Measurements from ENCODE around the gene CENPP.

The CENPP gene

GRCh38 chr9:92603100-92603499 lies 277.3 kb downstream of the CENPP start:
- DNase-seq: no peak

DNA sequence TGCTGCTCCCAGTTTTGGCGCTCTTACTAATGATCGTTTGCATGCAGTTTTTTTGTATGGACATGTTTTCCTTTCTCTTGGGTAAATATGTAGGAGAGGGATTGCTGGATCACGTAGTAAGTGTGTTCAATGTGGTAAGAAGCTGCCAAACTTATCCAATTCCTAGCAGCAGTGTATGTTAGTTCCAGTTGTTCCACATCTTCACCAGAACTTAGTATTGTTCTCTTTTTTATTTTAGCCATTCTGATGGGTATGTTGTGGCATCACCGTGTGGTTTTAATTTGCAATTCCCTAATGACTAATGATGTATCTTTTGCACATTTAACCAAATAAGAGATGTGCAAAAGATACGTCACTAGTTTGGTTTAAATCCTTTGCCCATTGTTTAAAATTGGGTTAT lies 278.2 kb downstream of the CENPP start:
- no peak for DNase-seq

DNA sequence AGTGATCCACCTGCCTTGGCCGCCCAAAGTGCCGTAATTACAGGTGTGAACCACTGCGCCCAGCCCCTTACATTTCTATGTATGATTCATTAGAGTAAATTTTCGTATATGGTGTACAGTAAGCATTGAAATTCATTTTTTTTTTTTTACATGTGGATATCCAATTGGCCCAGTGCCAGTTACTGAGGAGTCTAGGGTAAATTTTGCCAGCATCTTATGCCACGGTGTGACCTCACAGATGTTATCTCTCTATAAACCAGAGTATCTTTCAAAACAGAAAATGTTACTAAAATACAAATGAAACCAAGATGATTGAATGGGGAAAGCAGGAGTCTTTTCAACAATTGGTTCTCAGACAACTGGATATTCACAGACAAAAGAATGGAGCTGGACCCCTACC lies 279.5 kb downstream of the CENPP start:
- no peak for DNase-seq

DNA sequence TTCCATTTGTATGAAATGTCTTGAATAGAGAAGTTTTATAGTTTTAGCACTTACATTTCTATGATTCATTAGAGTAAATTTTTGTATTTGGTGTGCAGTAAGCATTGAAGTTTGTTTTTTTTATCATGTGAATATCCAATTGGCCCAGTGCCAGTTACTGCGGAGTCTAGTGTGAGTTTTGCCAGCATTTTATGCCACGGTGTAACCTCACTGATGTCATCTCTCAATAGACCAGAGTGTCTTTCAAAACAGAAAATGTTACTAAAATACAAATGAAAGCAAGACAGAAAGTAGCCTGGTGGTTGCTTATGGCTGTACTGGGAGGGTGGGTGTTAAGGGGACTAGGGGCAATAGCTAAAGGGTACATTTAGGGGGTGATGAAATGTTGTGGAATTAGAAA lies 281.3 kb downstream of the CENPP start:
- DNase-seq: peak in 1 of 3 experiments; percentile 42

GRCh38 chr9:92607773-92608172 lies 282.0 kb downstream of the CENPP start:
- DNase-seq: peak; percentile 70 to 95 (median 79)

DNA sequence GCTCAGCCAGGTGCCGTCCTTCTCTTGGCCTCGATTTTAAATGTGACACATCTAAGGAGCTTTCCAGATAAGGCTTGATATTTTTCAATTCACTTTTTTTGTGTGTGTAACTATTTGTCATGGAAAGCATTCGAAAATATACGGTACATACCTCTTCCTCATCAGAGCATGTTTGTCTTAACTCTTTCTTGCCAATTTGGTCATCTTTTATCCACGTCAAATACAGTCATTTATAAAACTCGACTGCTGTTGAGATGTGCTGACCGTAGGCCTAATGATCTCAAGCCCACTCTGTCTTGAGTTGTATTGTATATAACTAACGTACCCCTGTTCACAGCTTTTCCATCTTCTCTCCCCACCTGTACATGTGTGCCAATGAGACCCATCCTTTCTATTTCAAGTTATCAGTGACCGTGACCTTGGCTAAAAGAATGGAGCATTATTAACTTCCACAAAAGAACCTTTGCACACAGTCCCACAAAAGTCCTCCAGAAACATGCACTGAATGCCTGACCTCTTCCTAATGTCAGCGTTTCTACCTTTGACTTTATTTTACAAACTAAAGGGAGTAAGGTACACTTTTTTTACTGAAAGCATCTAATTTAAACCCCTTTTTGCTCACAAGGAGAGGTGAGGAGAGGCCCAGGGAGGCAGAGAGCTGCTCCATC lies 282.6 kb downstream of the CENPP start:
- no peak for DNase-seq

DNA sequence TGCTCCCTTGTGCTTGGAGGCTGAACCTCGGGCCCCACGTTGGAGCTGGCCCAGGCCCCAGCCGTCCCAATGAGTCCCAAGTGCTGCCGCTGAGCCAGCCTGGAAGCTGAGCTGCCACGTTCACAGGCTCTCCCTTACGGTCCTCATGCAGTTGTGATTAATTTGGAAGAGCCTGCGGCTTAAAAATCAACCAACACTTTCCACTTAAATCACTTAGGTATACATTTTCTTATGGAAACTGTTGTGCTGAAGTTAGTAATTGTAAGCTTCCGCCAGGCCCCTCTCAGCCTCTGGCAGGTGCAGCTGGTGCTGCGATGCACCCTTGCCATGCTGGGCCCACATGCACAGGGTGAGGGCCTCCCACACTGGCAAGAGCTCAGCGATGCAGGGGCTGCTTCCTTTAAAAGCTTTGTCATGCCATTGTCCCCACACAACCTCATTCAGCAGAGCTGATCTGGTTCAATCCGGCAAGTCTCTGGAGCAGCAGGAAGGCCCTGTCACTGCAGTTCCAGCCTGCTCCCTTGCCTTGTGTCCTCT lies 283.2 kb downstream of the CENPP start:
- peak; percentile 46 to 77 (median 71) for DNase-seq

DNA sequence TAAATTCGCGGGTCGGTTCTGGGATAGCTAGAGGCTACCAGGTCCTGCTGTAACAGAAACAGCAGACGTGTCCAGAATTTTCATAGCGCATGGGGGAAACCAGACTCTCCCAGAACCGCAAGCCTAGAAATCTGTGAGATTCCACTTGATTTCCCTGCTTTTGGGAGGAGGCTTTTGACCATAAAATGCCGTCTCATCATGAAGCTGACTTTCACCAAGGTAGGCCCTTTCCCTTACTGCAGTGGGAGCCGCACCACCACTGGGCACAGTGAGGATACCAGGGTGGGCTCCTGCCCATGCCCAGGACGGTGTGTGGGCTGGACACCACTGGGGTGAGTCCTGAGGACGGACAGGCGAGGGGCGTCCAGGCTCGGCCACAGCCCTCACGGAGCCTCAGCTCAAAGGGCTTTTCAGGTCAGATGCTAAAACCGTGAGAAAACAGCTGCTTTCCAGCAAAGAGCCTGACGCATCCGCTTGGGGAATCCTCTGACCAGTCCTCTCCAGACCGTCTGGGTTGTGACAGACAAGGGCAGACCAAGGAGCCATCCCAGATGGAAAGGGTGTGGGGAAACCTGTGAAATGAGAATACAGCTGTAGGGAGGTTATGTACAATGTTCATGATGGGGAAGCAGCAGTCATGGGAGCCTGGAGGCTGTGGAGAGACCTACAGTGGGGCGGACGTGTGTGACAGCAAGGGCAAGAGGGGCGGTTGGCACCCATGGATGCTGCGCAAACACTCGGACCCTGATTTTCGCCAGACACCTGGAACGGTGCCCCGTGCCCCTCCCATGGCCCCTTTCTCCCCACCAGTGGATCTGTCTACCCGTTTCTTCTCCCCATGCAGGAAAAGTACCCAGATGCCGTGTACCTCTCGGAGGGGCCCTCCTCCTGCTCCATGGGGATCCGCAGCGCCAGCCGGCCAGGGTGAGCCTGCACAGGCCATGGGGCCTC lies 285.0 kb downstream of the CENPP start:
- DNase-seq: no peak

DNA sequence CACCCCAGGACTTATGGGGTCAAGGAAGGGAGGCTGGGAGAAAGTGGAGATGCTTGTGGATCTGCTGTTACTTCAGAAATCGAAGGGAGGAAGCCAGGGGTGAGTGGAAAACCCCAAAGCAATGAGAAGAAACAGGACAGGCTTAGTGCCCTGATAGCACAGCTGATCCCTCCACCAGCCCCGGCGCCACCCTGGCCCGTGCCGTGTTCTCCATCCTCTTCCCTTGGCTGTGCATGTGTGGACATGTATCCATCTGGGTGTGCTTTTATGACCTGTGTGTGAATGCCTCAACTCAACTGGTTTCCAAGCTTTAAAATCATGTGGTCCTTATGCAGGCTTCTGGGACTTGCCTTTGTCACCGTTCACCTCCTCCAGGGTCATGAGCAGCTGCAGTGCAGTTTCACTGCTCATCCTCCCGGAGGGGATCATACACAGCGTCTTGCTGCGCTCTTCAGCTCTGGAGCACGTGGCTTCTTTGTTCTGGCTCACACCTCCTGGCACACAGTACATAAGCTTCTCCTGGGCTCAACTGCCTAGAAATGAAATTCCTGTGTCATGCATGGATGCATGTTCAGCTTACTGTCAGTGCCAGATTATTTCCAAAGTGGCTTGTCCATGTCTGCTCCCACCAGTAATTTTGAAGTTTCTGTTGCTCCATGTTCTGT lies 286.0 kb downstream of the CENPP start:
- DNase-seq: peak in 1 of 3 experiments; percentile 48

DNA sequence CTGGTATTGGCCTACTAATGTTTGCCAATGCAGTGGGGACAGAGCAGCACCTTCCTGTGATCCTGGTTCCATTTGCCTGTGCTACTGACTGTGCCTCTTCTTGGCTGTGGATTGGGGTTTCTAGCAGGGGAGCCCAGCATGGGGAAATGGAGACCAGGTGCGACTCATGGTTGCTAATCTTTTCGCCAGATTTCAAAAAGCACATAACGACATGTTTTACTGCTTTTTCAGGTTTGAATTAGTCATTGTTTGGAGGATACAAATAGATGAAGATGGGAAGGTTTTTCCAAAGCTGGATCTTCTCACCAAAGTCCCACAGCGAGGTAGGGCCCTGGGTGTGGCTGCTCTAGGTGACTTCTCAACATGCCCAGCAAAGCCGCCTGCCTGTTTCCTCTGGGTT lies 286.5 kb downstream of the CENPP start:
- DNase-seq: no peak

GRCh38 chr9:92612816-92613215 lies 287.1 kb downstream of the CENPP start:
- DNase-seq: no peak

DNA sequence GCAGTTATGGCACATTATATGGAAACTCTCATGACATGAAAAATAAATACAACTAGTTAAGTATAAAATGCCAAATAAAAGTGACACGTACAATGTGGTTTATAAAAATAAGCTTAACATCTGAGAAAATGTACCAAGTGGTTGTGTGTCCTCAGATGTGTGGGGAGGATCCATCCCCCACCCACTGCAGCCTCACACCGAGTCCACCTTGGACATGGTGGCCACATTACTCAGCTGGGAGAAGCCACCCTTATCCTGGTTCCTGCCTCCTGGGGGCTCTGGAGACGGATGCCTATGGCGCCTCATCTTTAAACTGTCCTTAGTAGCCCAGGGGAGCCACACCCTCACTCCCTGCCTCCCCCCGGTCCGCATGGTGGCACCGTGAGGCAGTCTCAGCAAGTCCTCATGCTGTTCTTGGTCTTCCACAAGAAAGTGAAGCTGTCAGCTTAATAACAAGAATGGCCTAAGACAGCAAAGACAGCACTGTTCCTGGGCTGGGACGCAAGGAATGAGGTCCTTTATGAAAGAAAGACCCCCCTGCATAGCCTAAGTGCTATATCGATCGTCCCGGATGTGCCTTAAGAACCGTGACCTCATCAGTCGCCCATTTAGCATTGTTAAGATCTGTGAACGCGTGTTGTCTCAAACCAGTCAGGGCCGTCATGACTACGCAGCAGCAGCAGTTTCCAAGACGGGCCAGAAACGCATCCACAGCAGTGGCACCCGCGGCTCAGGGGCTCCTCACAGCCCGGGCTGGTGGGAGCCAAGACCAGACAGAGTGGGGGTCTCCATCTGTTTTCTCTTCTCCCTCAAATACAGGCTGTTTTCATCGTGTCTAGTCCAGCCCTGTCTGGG lies 287.7 kb downstream of the CENPP start:
- DNase-seq: no peak

DNA sequence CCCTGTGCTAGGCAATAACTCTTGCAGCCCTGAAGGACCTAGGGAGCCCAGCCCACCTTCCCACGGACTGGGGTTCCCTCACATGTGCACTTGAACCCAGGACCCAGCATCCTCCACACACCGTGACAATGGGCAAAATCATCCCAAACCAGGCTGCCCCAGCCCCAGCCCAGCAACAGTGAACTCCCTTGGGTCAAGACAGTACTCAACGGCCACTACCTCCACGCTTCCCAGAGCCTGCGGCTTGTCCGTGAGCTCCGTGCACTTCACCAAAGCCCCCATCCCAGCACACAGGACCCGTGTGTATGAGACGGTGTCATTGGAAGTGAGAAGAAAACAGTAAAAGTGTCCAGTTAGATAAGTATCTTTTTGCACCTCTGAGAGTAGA lies 288.4 kb downstream of the CENPP start:
- DNase-seq: no peak

DNA sequence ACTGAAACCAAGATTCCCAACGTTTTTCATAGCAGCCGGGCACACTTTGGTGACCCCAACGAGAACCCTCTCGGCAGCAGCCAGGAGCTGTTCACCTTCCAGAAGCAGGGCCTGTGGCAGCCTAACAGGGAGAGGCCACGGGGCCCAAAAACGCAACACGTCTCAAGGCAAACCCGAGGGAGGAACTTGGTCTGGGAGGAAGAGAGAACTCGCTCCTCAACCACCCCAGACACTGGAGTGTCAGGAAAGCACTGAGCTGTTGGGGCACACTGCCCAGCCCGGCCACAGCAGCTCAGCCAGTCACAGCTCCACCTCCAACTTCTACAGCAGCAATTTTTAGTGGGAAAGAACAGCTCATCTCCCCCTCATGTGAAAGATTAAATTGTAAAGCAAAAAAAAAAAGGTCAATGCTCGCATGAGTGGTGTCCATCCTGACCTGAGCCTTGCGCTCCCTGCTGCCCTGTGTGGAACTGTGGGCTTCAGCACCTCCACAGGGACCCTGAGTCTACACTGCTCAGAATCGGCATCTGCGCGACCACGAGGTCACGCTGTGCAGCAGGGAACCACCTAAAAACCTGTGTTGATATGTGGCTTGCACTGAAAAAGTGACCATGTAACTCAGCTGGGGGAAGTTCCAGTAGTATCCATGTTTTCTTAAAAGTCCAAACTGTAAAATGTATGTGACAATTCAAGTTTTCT lies 289.2 kb downstream of the CENPP start:
- no peak for DNase-seq

- no peak for DNase-seq
Observed at GRCh38 chr9:92615790-92616189, 290.0 kb downstream of the CENPP start.

DNA sequence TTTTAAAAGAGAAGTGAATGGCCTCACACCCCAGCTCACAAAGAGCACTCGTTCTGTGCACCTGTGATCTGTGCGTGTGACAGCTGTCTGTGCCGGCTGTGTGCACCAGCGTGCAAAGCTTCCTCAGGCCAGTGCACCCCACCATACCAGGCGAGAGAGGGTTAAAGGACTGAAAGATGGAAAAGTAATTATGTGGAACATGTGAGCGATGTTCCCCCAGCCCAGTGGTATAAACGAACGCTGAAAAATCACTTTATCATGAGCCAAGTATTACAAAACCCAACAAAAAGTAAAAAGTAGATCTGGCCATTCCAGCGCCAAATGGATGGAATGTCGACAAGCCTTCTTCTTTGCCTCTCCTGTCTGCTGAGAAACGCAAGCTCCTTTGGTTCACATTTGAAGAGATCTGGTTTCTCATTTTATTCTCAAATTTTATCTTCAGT lies 290.5 kb downstream of the CENPP start:
- no peak for DNase-seq

- no peak for DNase-seq
Observed at GRCh38 chr9:92616655-92617111, 290.9 kb downstream of the CENPP start.

DNA sequence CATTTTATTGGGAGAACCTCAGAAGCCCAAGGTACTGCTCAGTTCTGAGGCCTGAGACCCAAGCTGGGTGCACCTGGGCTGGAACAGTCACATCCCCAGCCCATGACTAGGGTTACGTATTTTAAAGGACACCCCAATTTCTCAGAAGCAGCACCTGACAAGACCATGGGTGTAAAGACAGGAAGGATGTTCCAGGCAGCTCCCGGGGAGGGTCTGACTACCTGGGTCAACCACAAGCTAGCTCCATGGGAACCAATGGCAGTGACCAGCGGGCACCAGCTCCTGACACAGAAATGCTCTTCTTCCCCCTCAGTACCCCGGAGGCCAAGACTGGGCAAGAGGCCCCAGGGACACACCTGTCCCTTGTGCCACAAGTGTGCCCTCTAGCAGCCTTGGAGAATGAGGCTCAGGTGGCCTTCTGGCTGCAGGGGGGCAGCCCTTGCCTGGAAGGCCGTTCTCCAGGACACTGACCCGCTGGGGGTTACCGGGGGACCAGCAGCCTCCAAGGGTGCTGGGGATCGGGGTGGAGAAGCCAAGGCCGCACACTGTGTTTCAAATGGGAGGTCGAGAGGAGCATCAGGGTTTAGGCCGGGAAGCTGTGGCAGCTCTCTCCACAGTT lies 291.6 kb downstream of the CENPP start:
- DNase-seq: no peak

GRCh38 chr9:92617951-92618510 lies 292.3 kb downstream of the CENPP start:
- DNase-seq: no peak

- no peak for DNase-seq
Observed at GRCh38 chr9:92618633-92619225, 293.0 kb downstream of the CENPP start.
